CD4-positive, alpha-beta T cell treated with Interleukin-21 for 1 hour (primary cell): ENCODE measurements around the gene IL2RA.
"Not testable (repeated sequence)": the region's sequence is repeated elsewhere in the genome, so short reads cannot be mapped to it uniquely, and the experiment has no call there.

ENCODE experiments used
- DNase-seq: peaks from one replicate; pipeline ENCODE4 v3.0.0-alpha.2; 2020

Gene IL2RA

GRCh38 chr10:5976512-5977470 is 85.4 kb downstream of the IL2RA start:
- DNase-seq, result peak; percentile 40

- DNase-seq, result peak; percentile 83
These were observed 86.3 kb downstream of the IL2RA start for GRCh38 chr10:5975641-5976473.

GRCh38 chr10:5973069-5973468 is 89.1 kb downstream of the IL2RA start:
- DNase-seq, result no peak

GRCh38 chr10:5971886-5972285 is 90.3 kb downstream of the IL2RA start:
- no peak for DNase-seq

GRCh38 chr10:5971315-5971832 is 90.8 kb downstream of the IL2RA start:
- DNase-seq, result peak; percentile 54

- no peak for DNase-seq
These were observed 91.6 kb downstream of the IL2RA start for GRCh38 chr10:5970527-5970926.

- no peak for DNase-seq
These were observed 92.1 kb downstream of the IL2RA start for GRCh38 chr10:5970066-5970465.

GRCh38 chr10:5968681-5969453 is 93.3 kb downstream of the IL2RA start:
- no peak for DNase-seq

GRCh38 chr10:5968037-5968680 is 94.0 kb downstream of the IL2RA start:
- no peak for DNase-seq

- no peak for DNase-seq
These were observed 96.9 kb downstream of the IL2RA start for GRCh38 chr10:5965266-5965665.

- DNase-seq, result no peak
These were observed 97.4 kb downstream of the IL2RA start for GRCh38 chr10:5964736-5965135.

- DNase-seq, result no peak
These were observed 98.6 kb downstream of the IL2RA start for GRCh38 chr10:5963591-5963990.

GRCh38 chr10:5963071-5963470 is 99.1 kb downstream of the IL2RA start:
- DNase-seq, result no peak

- not testable (repeated sequence) for DNase-seq
These were observed 99.7 kb downstream of the IL2RA start for GRCh38 chr10:5962358-5962940.

- DNase-seq, result no peak
These were observed 100.6 kb downstream of the IL2RA start for GRCh38 chr10:5961405-5962100.

GRCh38 chr10:5960973-5961275 is 101.2 kb downstream of the IL2RA start:
- not testable (repeated sequence) for DNase-seq
